KMS-11 (cell line): ENCODE measurements around the gene TSHR.
A peak's percentile ranks its signal among the peaks of the same experiment; 100 is the strongest.

Experiments
- H2AFZ ChIP-seq: fragments of 200-600 bp; sonication (generic); 2 replicates; pipeline ENCODE4 v1.6.1; 2016; ENCODE audit warnings: antibody characterized with exemption, mixed run types, low read depth
- H3K27ac ChIP-seq: fragments of 200-600 bp; sonication (generic); 2 replicates; pipeline ENCODE4 v1.6.1; 2016; ENCODE audit warnings: mild to moderate bottlenecking, mixed run types
- H3K27me3 ChIP-seq: fragments of 200-600 bp; sonication (generic); 2 replicates; pipeline ENCODE4 v1.6.1; 2017; ENCODE audit warnings: mild to moderate bottlenecking, low read depth, mixed run types, moderate library complexity; ENCODE audit not compliant: insufficient read depth
- H3K36me3 ChIP-seq: fragments of 200-600 bp; sonication (generic); 2 replicates; pipeline ENCODE4 v1.6.1; 2017; ENCODE audit warnings: mild to moderate bottlenecking, mixed run types; ENCODE audit not compliant: insufficient read depth
- H3K4me1 ChIP-seq: fragments of 200-600 bp; sonication (generic); 2 replicates; pipeline ENCODE4 v1.6.1; 2016; ENCODE audit warnings: mild to moderate bottlenecking, low read depth, mixed run types; ENCODE audit not compliant: poor library complexity, severe bottlenecking
- H3K4me2 ChIP-seq: fragments of 200-600 bp; sonication (generic); 2 replicates; pipeline ENCODE4 v1.7.0; 2016; ENCODE audit warnings: mild to moderate bottlenecking, mixed run types
- H3K4me3 ChIP-seq: fragments of 200-600 bp; sonication (generic); IDR thresholded peaks from 2 replicates; pipeline ENCODE4 v1.6.1; 2017; ENCODE audit warnings: low read depth, low read length, mixed read lengths; ENCODE audit not compliant: insufficient read depth
- H3K79me2 ChIP-seq: fragments of 200-600 bp; sonication (generic); 2 replicates; pipeline ENCODE4 v1.6.1; 2016; ENCODE audit warnings: low read depth, mixed run types; ENCODE audit not compliant: insufficient read depth
- H3K9ac ChIP-seq: fragments of 200-600 bp; sonication (generic); 2 replicates; pipeline ENCODE4 v1.6.1; 2016; ENCODE audit warnings: mild to moderate bottlenecking, mixed run types
- H4K20me1 ChIP-seq: fragments of 200-600 bp; sonication (generic); 2 replicates; pipeline ENCODE4 v1.6.1; 2016; ENCODE audit warnings: mild to moderate bottlenecking, mixed run types; ENCODE audit not compliant: insufficient read depth
- TF ChIP-seq, protein P1 (sequence below): fragments of 200-600 bp; sonication (generic); conservative IDR thresholded peaks from 2 replicates; pipeline ENCODE4 v1.6.1; 2017; ENCODE audit warnings: low read depth, mild to moderate bottlenecking, antibody characterized with exemption, low read length, moderate library complexity, mixed read lengths

Gene TSHR

GRCh38 chr14:80923368-80923767 is 32.1 kb upstream of the TSHR start:
- H2AFZ ChIP-seq: no peak overlapping the region
- TF ChIP-seq, protein P1, sequence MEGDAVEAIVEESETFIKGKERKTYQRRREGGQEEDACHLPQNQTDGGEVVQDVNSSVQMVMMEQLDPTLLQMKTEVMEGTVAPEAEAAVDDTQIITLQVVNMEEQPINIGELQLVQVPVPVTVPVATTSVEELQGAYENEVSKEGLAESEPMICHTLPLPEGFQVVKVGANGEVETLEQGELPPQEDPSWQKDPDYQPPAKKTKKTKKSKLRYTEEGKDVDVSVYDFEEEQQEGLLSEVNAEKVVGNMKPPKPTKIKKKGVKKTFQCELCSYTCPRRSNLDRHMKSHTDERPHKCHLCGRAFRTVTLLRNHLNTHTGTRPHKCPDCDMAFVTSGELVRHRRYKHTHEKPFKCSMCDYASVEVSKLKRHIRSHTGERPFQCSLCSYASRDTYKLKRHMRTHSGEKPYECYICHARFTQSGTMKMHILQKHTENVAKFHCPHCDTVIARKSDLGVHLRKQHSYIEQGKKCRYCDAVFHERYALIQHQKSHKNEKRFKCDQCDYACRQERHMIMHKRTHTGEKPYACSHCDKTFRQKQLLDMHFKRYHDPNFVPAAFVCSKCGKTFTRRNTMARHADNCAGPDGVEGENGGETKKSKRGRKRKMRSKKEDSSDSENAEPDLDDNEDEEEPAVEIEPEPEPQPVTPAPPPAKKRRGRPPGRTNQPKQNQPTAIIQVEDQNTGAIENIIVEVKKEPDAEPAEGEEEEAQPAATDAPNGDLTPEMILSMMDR: no peak
- peaks cover 20% of the 10 kb centered on the region for H3K79me2 ChIP-seq
- H3K4me1 ChIP-seq: peaks cover 41% of the 10 kb centered on the region
- H4K20me1 ChIP-seq: no peaks in the 10 kb centered on the region
- no peak overlapping the region for H3K4me2 ChIP-seq
- H3K4me3 ChIP-seq: no peak overlapping the region
- no peak overlapping the region for H3K9ac ChIP-seq
- no peaks in the 10 kb centered on the region for H3K27me3 ChIP-seq
- H3K27ac ChIP-seq: no peak overlapping the region
- H3K36me3 ChIP-seq: no peaks in the 10 kb centered on the region

DNA sequence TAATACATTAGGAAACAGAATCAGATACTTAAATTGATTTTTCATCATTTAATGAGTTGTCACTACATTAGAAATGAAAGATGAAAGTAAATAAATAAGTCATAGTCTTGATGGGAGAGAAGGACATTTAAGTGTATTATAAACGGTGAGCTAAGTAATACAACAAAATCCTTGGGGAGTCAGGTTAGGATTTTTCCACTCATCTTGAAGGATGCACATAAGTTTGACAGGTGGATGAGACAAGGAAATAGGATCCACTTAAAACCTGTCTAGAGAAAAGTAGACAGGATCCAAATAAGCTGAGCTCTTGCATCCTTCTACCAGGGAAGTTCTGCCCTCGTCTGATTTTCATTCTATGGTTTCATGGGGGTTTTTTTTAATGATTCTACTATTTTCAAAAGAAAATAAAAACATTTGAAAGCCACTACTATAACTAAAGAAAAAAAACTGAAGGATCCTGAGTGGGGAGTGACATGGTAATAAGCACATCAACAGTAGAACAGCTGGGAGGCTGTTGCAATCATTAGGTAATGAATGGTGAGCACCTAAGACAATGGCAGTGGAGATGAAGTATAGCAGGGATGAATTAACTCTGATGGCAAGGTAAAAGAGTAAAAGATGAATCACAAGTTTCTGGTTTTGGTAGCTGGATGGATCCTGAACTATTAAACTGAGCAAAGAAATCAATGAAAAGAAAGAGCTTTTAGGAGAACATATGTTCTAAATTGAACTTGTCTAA is 30.9 kb upstream of the TSHR start:
- Histone ChIP-seq H3K9ac (no peak overlapping the region), H3K79me2 (peaks cover 30% of the 10 kb centered on the region), H3K27me3 (no peaks in the 10 kb centered on the region), H3K4me3 (no peak overlapping the region), H3K4me1 (peaks cover 53% of the 10 kb centered on the region), H3K27ac (no peak overlapping the region), H4K20me1 (no peaks in the 10 kb centered on the region), H3K4me2 (no peak overlapping the region), H2AFZ (no peak overlapping the region), H3K36me3 (no peaks in the 10 kb centered on the region)
- TF ChIP-seq, protein P1: no peak

- Histone ChIP-seq H3K4me3 (no peak overlapping the region), H3K27me3 (no peaks in the 10 kb centered on the region), H3K9ac (no peak overlapping the region), H2AFZ (no peak overlapping the region), H3K36me3 (no peaks in the 10 kb centered on the region), H3K27ac (peak overlapping the region; percentile 52), H3K4me2 (peak overlapping the region; percentile 49), H4K20me1 (no peaks in the 10 kb centered on the region), H3K4me1 (peaks cover 70% of the 10 kb centered on the region), H3K79me2 (peaks cover 30% of the 10 kb centered on the region)
- TF ChIP-seq, protein P1: no peak
These were observed 28.9 kb upstream of the TSHR start for GRCh38 chr14:80926397-80927082.

DNA sequence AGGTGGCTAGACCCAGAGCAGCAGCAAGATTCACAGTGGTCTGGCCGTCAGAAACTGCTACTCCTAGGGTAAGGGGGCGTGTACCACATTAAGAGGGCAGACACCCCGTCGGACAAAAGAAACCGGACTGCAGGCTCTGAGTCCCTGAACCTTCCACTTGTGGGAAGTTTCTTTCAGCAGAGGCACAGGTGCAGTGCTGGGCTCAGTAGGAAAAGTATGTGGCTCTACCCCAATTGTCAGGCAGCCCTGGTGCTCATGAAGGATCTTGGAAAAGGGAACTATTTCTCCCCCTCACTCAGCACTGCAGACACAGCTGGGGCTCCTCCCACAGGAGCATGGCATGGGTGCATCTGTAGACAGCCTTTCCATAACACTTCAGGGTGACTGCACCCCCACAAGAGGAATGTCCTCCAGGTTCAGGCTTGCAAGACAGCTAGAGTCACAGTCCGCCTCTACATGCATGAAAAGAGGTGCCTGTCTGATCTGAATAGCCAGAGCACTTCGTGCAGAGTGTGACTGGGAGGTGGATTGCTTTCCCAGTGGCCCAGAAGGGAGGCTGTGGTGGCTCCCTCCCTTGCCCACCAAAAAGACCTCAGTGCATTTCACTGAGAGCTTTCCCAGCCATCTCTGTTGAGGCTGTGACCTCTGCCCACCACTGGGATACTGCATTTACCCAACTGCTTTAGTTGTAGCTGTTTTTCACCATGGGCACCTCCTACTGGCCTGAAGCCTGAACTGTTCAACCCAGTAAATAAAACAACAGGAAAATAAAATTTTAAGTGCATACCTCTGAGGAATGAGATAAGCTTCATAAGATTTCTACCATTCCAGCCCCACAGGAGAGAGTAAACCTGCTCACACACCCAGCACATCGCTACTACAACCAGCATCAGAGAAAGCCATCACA is 28.1 kb upstream of the TSHR start:
- H3K27ac ChIP-seq: peak overlapping the region; percentile 52

More for the DNA sequence above, 28.1 kb upstream of the TSHR start:
- no peaks in the 10 kb centered on the region for H4K20me1 ChIP-seq
- H2AFZ ChIP-seq: no peak overlapping the region
- no peaks in the 10 kb centered on the region for H3K27me3 ChIP-seq
- no peak overlapping the region for H3K9ac ChIP-seq
- no peak overlapping the region for H3K4me3 ChIP-seq
- H3K79me2 ChIP-seq: peaks cover 33% of the 10 kb centered on the region
- H3K4me2 ChIP-seq: peak overlapping the region; percentile 49
- TF ChIP-seq, protein P1: peak; percentile 41; the same call in 1 of the 2 replicates
- no peaks in the 10 kb centered on the region for H3K36me3 ChIP-seq
- H3K4me1 ChIP-seq: peaks cover 78% of the 10 kb centered on the region
